Measurements from ENCODE around the gene DNM3. TPM values are rescaled to one million over a fixed set of nuclear protein-coding genes. Genes with fewer than 3 reads are reported as not detected.

DNM3 gene
- total RNA-seq, 1 experiment from 2014 or later, result 2.7 TPM

GRCh38 chr1:172135978-172136610 lies 294.8 kb downstream of the DNM3 start:
- no peak overlapping the region for H2BK120ac ChIP-seq (ENCODE audit: low read depth, low read length, poor library complexity, severe bottlenecking)
- H3K27ac Mint-ChIP-seq, result no peak overlapping the region
- H4K8ac ChIP-seq (replicated peaks; ENCODE audit: insufficient read length, low read depth, low read length), result no peak overlapping the region

More at GRCh38 chr1:172135978-172136610, 294.8 kb downstream of the DNM3 start:
- WGBS (ENCODE audit: extremely low coverage, insufficient read length, low lambda C conversion rate), result 100% methylated on average over 1 of the region's 4 CpGs
- Histone ChIP-seq H3K4me1 (ENCODE audit: insufficient read depth, low read length) (no peaks in the 10 kb centered on the region), H3K27me3 (ENCODE audit: insufficient read depth, low read length) (no peaks in the 10 kb centered on the region), H3K14ac (ENCODE audit: insufficient read depth, low read length) (no peak overlapping the region), H2BK15ac (ENCODE audit: low read depth, low read length) (no peak overlapping the region), H3K27ac (ENCODE audit: insufficient read length, low read depth, low read length) (no peak overlapping the region), H4K91ac (ENCODE audit: insufficient read length, low read depth, low read length) (no peak overlapping the region), H3K4me2 (ENCODE audit: insufficient read depth, insufficient read length, low read length) (no peak overlapping the region), H3K18ac (ENCODE audit: insufficient read length, low read depth, low read length) (no peak overlapping the region), H2AK5ac (ENCODE audit: insufficient read length, low read length) (no peak overlapping the region), H4K20me1 (ENCODE audit: control insufficient read depth, insufficient read depth, insufficient read length) (no peaks in the 10 kb centered on the region), H3K4ac (ENCODE audit: low read depth, low read length) (no peak overlapping the region), H2BK12ac (ENCODE audit: insufficient read length, low read depth, low read length) (no peak overlapping the region), H3K79me2 (ENCODE audit: insufficient read depth, low read length) (no peaks in the 10 kb centered on the region), H3K9me3 (ENCODE audit: control insufficient read depth, low read depth, low read length) (no peaks in the 10 kb centered on the region), H3T11ph (ENCODE audit: low read length) (no peak overlapping the region), H3K23me2 (ENCODE audit: insufficient read length, low read depth, low read length, poor library complexity, severe bottlenecking) (no peaks in the 10 kb centered on the region), H3K23ac (ENCODE audit: insufficient read length, low read depth, low read length) (no peak overlapping the region), H2AFZ (ENCODE audit: low read length) (no peak overlapping the region), H3K9ac (ENCODE audit: extremely low read depth, insufficient read length, low read length) (no peak overlapping the region), H2BK20ac (ENCODE audit: low read depth, low read length, poor library complexity, severe bottlenecking) (no peak overlapping the region), H4K5ac (ENCODE audit: insufficient read length, low read depth, low read length) (no peak overlapping the region), H2BK5ac (ENCODE audit: insufficient read length, low read length) (no peak overlapping the region), H3K79me1 (ENCODE audit: insufficient read depth, low read depth, low read length, poor library complexity, severe bottlenecking) (no peaks in the 10 kb centered on the region), H3K56ac (ENCODE audit: insufficient read length, low read depth, low read length) (no peak overlapping the region)
- DNase-seq, result no peak
- TF ChIP-seq CTCF (conservative IDR thresholded peaks at IDR 0.05), result no peak
- Mint-ChIP-seq H3K4me3 (no peak overlapping the region), H3K9me3 (no peaks in the 10 kb centered on the region), H3K4me1 (peaks cover 0 to under 1% of the 10 kb centered on the region in 2 experiments; a peak in 2 of 4 replicates), H3K36me3 (ENCODE audit: insufficient read depth in 1 of 3, low read depth in 3 of 3) (no peaks in the 10 kb centered on the region), H3K27me3 (ENCODE audit: low read depth) (no peaks in the 10 kb centered on the region)
